Measurements from ENCODE around the gene GLRX. TPM values are rescaled to one million over a fixed set of nuclear protein-coding genes. Genes with fewer than 3 reads are reported as not detected.

Gene GLRX
- total and polyA plus RNA-seq, 2 donors from 2014 or later (not counting 2 experiments from before 2014, with no cell fraction given) = 1.8 to 6.4 TPM

Other genes starting within 250 kb of the GLRX start
- gene GPR150, start 202.6 kb downstream of the GLRX start, total RNA-seq = 0.07 TPM in 1 of 2 replicates, not detected in the other
- gene GPR150, start 202.6 kb downstream of the GLRX start, polyA plus RNA-seq = 0.14 and 0.17 TPM in 2 replicates
- 2.4 and 2.6 TPM in 2 replicates for gene RFESD, start 175.9 kb downstream of the GLRX start, total RNA-seq
- 3.1 TPM in 2 replicates for gene RFESD, start 175.9 kb downstream of the GLRX start, polyA plus RNA-seq
- not detected in 2 replicates for gene SPATA9, start 139.7 kb downstream of the GLRX start, total RNA-seq
- gene SPATA9, start 139.7 kb downstream of the GLRX start, polyA plus RNA-seq = not detected in 2 replicates
- gene RHOBTB3, start 91.4 kb downstream of the GLRX start, total RNA-seq = 2.4 and 2.8 TPM in 2 replicates
- 0.45 and 0.50 TPM in 2 replicates for gene RHOBTB3, start 91.4 kb downstream of the GLRX start, polyA plus RNA-seq
- 84.5 and 88.6 TPM in 2 replicates for gene ELL2, start 139.1 kb upstream of the GLRX start, total RNA-seq
- gene ELL2, start 139.1 kb upstream of the GLRX start, polyA plus RNA-seq = 22.1 and 27.2 TPM in 2 replicates